Kidney epithelial cell (primary cell): ENCODE measurements around the gene FTSJ3. TPM values are rescaled to one million over a fixed set of nuclear protein-coding genes. Genes with fewer than 3 reads are reported as not detected.
"Not testable (repeated sequence)": the region's sequence is repeated elsewhere in the genome, so short reads cannot be mapped to it uniquely, and the experiment has no call there.

ENCODE experiments used
- DNase-seq: peaks from one replicate; pipeline ENCODE4 v3.0.0-alpha.2; 2010; ENCODE audit warnings: low read depth
- H3K27me3 ChIP-seq: 2 replicates; pipeline ENCODE4 v1.6.0; 2011; ENCODE audit warnings: low read length; ENCODE audit not compliant: control insufficient read depth, insufficient read depth
- H3K36me3 ChIP-seq: 2 replicates; pipeline ENCODE4 v1.5.1; 2011; ENCODE audit warnings: low read length; ENCODE audit not compliant: control insufficient read depth, insufficient read depth
- H3K4me3 ChIP-seq: 2 replicates; pipeline ENCODE4 v1.5.1; 2011; ENCODE audit warnings: low read depth, mild to moderate bottlenecking, control low read depth, low read length
- total RNA-seq: library from RNA; depleted of rRNA; stranded (reverse); fragments of >200 nt; gene quantifications from 2 replicates; pipeline ENCODE4 v1.2.3, GENCODE V29; 2015
- TF ChIP-seq, protein P1 (sequence below): IDR thresholded peaks from 2 replicates; pipeline ENCODE4 v1.5.1; 2011; ENCODE audit warnings: mild to moderate bottlenecking, moderate library complexity, low read length, control low read depth, inconsistent platforms; ENCODE audit not compliant: insufficient read depth, poor library complexity, severe bottlenecking

Gene FTSJ3
- total RNA-seq, 1 donor from 2014 or later: 52.1 TPM

DNA sequence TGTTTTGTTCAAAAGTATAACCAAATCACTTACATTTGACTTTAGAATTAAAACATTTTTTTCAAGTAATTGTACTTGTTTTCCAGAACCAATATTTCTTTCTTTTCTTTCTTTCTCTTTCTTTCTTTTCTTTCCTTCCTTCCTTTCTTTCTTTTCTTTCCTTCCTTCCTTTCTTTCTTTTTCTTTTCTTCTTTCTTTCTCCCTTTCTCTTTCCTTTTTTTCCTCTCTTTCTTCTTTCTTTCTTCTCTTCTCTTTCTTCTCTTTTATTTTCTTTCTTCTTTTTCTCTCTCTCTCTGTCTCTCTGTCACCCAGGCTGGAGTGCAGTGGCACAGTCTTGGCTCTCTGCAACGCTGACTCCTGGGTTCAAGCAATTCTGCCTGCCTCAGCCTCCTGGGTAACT, 26.7 kb downstream of the FTSJ3 start:
- TF ChIP-seq, protein P1, sequence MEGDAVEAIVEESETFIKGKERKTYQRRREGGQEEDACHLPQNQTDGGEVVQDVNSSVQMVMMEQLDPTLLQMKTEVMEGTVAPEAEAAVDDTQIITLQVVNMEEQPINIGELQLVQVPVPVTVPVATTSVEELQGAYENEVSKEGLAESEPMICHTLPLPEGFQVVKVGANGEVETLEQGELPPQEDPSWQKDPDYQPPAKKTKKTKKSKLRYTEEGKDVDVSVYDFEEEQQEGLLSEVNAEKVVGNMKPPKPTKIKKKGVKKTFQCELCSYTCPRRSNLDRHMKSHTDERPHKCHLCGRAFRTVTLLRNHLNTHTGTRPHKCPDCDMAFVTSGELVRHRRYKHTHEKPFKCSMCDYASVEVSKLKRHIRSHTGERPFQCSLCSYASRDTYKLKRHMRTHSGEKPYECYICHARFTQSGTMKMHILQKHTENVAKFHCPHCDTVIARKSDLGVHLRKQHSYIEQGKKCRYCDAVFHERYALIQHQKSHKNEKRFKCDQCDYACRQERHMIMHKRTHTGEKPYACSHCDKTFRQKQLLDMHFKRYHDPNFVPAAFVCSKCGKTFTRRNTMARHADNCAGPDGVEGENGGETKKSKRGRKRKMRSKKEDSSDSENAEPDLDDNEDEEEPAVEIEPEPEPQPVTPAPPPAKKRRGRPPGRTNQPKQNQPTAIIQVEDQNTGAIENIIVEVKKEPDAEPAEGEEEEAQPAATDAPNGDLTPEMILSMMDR: no peak
- H3K27me3 ChIP-seq: no peaks in the 10 kb centered on the region
- no peaks in the 10 kb centered on the region for H3K36me3 ChIP-seq
- no peak for DNase-seq
- no peak overlapping the region for H3K4me3 ChIP-seq

DNA sequence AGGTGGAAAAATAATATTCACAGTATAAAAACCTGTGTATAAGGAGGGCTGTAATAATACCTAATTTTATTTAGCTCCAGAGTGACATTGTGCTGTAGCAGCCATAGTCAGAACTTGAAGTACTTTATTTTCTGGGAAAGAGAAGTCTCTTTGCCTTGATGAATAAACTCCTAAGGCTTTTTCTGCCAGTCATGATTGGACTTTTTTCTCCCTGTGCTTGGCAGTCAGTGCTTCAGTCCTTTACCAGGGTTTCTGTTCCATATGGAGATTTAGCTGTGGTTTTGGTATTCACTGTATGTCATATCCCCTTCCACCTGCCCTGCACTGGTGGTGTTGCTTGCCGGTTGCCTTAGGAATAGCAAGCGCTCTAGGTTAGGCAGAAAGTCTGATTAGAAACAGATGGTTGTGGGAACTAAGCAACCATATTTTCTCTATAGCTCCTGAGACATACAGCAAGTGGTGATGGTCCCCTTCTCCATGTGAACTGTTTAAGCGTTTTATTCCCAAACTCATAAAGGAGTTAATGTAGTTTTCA, 28.8 kb downstream of the FTSJ3 start:
- H3K36me3 ChIP-seq: peaks cover 2% of the 10 kb centered on the region
- no peak overlapping the region for H3K4me3 ChIP-seq
- no peaks in the 10 kb centered on the region for H3K27me3 ChIP-seq
- no peak for DNase-seq
- TF ChIP-seq, protein P1: no peak

DNA sequence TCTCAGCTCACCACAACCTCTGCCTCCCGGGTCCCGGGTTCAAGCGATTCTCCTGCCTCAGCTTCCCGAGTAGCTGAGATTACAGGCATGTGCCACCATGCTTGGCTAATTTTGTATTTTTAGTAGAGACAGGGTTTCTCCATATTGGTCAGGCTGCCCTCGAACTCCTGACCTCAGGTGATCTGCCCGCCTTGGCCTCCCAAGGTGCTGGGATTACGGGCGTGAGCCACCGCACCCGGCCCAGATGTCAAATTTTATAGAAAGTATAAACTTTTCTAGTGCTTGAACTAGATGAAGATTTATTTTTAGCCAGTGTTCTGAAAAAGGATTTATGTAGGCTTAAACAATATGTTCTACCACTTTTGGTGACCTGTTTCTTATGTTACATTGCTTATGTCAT, 31.1 kb downstream of the FTSJ3 start:
- not testable (repeated sequence) for H3K36me3 ChIP-seq, DNase-seq, H3K4me3 ChIP-seq, H3K27me3 ChIP-seq

DNA sequence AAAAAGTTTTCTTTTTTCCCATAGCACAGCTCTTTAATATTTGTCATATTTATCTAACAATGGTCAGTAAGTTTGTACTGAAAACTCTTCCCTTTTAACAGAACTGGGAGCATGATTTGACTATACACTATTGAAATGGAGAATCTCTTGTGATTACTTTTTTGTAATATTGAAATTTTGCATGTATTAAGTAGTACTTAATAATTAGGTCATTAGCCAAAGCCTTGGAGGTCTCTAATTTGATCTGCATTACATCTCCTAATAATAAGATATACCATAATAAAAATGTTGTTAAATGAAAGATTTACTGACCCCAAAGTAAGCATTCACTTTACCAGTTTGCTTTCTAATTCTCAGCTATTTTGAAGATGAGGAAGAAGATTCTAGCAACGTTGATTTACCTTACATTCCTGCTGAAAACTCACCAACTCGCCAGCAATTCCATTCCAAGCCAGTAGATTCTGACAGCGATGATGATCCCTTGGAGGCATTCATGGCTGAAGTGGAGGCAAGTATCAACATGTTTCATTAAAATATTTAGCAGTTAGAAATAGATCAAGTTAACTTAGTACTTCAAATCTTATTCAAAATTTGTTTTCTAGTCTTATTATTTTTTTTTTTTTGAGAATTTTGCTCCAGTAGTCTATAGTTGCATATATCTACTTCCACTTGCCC, 35.3 kb downstream of the FTSJ3 start:
- TF ChIP-seq, protein P1: no peak
- no peaks in the 10 kb centered on the region for H3K27me3 ChIP-seq
- no peak for DNase-seq
- no peak overlapping the region for H3K4me3 ChIP-seq
- peaks cover 2% of the 10 kb centered on the region for H3K36me3 ChIP-seq

DNA sequence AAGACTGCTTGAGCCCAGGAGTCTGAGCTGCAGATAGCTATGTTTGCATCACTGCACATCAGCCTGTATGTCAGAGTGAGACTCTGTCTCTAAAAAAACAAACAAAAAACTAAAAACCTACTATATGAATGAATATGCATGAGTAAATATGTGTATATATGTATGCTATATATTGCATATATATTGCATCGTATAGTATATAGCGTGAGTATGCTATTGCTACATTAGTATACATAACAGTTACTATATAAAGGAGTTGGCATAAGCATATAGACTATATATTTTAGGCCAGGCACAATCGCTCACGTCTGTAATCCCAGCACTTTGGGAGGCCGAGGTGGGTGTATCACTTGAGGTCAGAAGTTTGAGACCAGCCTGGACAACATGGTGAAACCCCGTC, 37.4 kb downstream of the FTSJ3 start:
- TF ChIP-seq, protein P1: no peak
- no peak for DNase-seq
- H3K36me3 ChIP-seq: peaks cover 4% of the 10 kb centered on the region
- no peak overlapping the region for H3K4me3 ChIP-seq
- no peaks in the 10 kb centered on the region for H3K27me3 ChIP-seq

DNA sequence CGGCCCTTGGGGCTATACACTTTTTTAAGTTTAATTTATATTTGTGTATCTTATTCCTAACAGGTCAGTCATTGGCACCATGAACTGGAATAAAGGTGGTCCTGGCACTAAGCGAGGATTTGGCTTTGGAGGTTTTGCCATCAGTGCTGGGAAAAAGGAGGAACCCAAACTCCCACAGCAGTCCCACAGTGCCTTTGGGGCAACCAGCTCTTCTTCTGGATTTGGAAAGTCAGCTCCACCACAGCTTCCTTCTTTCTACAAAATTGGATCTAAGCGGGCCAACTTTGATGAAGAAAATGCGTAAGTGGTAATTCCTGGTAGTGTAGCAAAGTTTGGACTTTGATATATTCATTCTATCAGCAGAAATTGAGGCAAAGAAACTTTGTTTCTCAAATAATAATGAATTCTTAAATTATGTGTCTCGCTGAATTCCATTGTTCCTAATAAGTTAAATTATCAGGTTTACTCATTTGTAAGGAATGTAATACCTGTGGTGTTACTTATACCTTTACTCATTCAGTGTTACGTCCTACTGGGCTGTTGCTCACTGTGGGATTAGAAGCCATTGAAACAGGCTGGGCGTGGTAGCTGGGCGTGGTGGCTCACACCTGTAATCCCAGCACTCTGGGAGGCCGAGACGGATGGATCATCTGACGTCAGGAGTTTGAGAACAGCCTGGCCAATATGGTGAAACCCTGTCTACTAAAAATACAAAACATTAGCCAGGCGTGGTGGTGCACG, 40.3 kb downstream of the FTSJ3 start:
- Histone ChIP-seq H3K36me3 (peaks cover 1% of the 10 kb centered on the region), H3K27me3 (no peaks in the 10 kb centered on the region), H3K4me3 (no peak overlapping the region)
- TF ChIP-seq, protein P1: no peak
- DNase-seq: no peak
